Caki2 (cell line): Measurements from ENCODE around the gene PRDM16. TPM values are rescaled to one million over a fixed set of nuclear protein-coding genes. Genes with fewer than 3 reads are reported as not detected.

Experiments used
- DNase-seq: peaks from one replicate; pipeline ENCODE4 v3.0.0-alpha.2; 2015; ENCODE audit warnings: low read depth
- in situ Hi-C: cut with HindIII; loops from 2 replicates; pipeline ENCODE4 v1.10.0; 2016; ENCODE audit warnings: low sequenced_read_pairs, low pct_unique_long_range_greater_than_20kb, mixed read lengths
- total RNA-seq: library from RNA; depleted of rRNA; stranded (reverse); fragments of >200 nt; shearing (Covaris generic); gene quantifications from 2 replicates; pipeline ENCODE4 v1.2.3, GENCODE V29; 2014; ENCODE audit warnings: low replicate concordance

PRDM16 gene
- total RNA-seq, 1 experiment from 2014 or later = not detected

- in situ Hi-C loops = no loop called here
- DNase-seq = no peak
These were observed 147.0 kb downstream of the PRDM16 start for GRCh38 chr1:3216015-3216391.

- in situ Hi-C loops = no loop called here
These were observed 148.2 kb downstream of the PRDM16 start for GRCh38 chr1:3217181-3217641.

GRCh38 chr1:3217979-3218679, 149.1 kb downstream of the PRDM16 start:
- in situ Hi-C loops = no loop called here
- no peak for DNase-seq

More at GRCh38 chr1:3217181-3217641, 148.2 kb downstream of the PRDM16 start:
- DNase-seq = no peak

- in situ Hi-C loops = no loop called here
- peak; percentile 66 for DNase-seq
These were observed 150.2 kb downstream of the PRDM16 start for GRCh38 chr1:3219005-3219790.

- DNase-seq = no peak
- in situ Hi-C loops = no loop called here
These were observed 150.9 kb downstream of the PRDM16 start for GRCh38 chr1:3219791-3220467.

GRCh38 chr1:3221112-3222041, 152.4 kb downstream of the PRDM16 start:
- in situ Hi-C loops = no loop called here
- DNase-seq = no peak

- DNase-seq = no peak
- in situ Hi-C loops = no loop called here
These were observed 153.2 kb downstream of the PRDM16 start for GRCh38 chr1:3222042-3222692.

- in situ Hi-C loops = no loop called here
- no peak for DNase-seq
These were observed 156.7 kb downstream of the PRDM16 start for GRCh38 chr1:3225661-3226060.

- in situ Hi-C loops = no loop called here
- no peak for DNase-seq
These were observed 157.2 kb downstream of the PRDM16 start for GRCh38 chr1:3226191-3226590.

GRCh38 chr1:3226701-3227350, 157.8 kb downstream of the PRDM16 start:
- in situ Hi-C loops = no loop called here
- DNase-seq = no peak

GRCh38 chr1:3227351-3227704, 158.3 kb downstream of the PRDM16 start:
- in situ Hi-C loops = no loop called here
- DNase-seq = no peak

- in situ Hi-C loops = no loop called here
- DNase-seq = no peak
These were observed 158.9 kb downstream of the PRDM16 start for GRCh38 chr1:3227893-3228292.

- in situ Hi-C loops = no loop called here
These were observed 160.2 kb downstream of the PRDM16 start for GRCh38 chr1:3229081-3229725.

GRCh38 chr1:3230553-3230952, 161.6 kb downstream of the PRDM16 start:
- DNase-seq = no peak

More at GRCh38 chr1:3229081-3229725, 160.2 kb downstream of the PRDM16 start:
- no peak for DNase-seq

GRCh38 chr1:3231245-3231644, 162.2 kb downstream of the PRDM16 start:
- in situ Hi-C loops = no loop called here
- DNase-seq = no peak

More at GRCh38 chr1:3230553-3230952, 161.6 kb downstream of the PRDM16 start:
- in situ Hi-C loops = no loop called here

GRCh38 chr1:3231826-3232225, 162.8 kb downstream of the PRDM16 start:
- no peak for DNase-seq
- in situ Hi-C loops = no loop called here

- in situ Hi-C loops = no loop called here
- DNase-seq = no peak
These were observed 164.0 kb downstream of the PRDM16 start for GRCh38 chr1:3233031-3233430.
